Endothelial cell of umbilical vein (primary cell): Measurements from ENCODE around the gene GPR157. TPM values are rescaled to one million over a fixed set of nuclear protein-coding genes. Genes with fewer than 3 reads are reported as not detected.

ENCODE experiments used
- BruUV-seq: library from RNA; stranded (reverse); fragments of 400-500 nt; replicated peaks from 2 replicates; lab custom pipeline; 2021; lab: Mats Ljungman, UMichigan
- CTCF ChIA-PET: fragments of 300-600, 350-600 bp; sonication (Branson Sonifier 250); formaldehyde crosslinking; loops from one replicate; lab custom pipeline; 2021; ENCODE audit warnings: antibody characterized with exemption, inconsistent platforms; lab: Charles Lee
- POLR2A ChIA-PET: fragments of 300-600, 350-600 bp; sonication (Branson Sonifier 250); formaldehyde crosslinking; loops from one replicate; lab custom pipeline; 2021; ENCODE audit warnings: antibody characterized with exemption, inconsistent platforms; lab: Charles Lee
- DNase-seq: peaks from one replicate; pipeline ENCODE4 v3.0.0-alpha.2; 2011; ENCODE audit warnings: low read depth, low spot score
- FAIRE-seq: peaks from 2 replicates; lab custom pipeline; 2011; peaks lifted over from hg19 to GRCh38; lab: Jason Lieb, UNC
- H2AFZ ChIP-seq: 2 replicates; pipeline ENCODE4 v1.6.0; 2012; ENCODE audit warnings: low read depth, low read length, control low read depth, inconsistent platforms
- H3K27ac ChIP-seq: 2 replicates; pipeline ENCODE4 v1.5.1; 2011; ENCODE audit warnings: low read depth, mild to moderate bottlenecking, control low read depth, low read length, moderate library complexity; ENCODE audit not compliant: insufficient read depth
- H3K27me3 ChIP-seq, 2 experiments: 2 replicates each; pipeline versions ENCODE4 v1.6.0 to v1.6.1; 2011; ENCODE audit warnings: low read length in 2 of 2, mixed read lengths in 1 of 2; ENCODE audit not compliant: control insufficient read depth in 2 of 2, insufficient read depth in 2 of 2
- H3K36me3 ChIP-seq, 2 experiments: 2 replicates in 1 of 2; 3 replicates in 1 of 2; pipeline ENCODE4 v1.5.1; 2011; ENCODE audit warnings: low read length in 2 of 2, mild to moderate bottlenecking in 1 of 2, moderate library complexity in 1 of 2; ENCODE audit not compliant: control insufficient read depth in 2 of 2, insufficient read depth in 2 of 2; ENCODE audit errors: extremely low read depth in 1 of 2
- H3K4me1 ChIP-seq: 3 replicates; pipeline ENCODE4 v1.5.1; 2011; ENCODE audit warnings: mild to moderate bottlenecking, low read length; ENCODE audit not compliant: control insufficient read depth, insufficient read depth; ENCODE audit errors: extremely low read depth
- H3K4me2 ChIP-seq: 2 replicates; pipeline ENCODE4 v1.6.1; 2011; ENCODE audit warnings: low read length, control low read depth, mixed read lengths; ENCODE audit not compliant: insufficient read depth
- H3K4me3 ChIP-seq, 3 experiments: fragments of 200-600 bp in 1 of 3; sonication (generic), shearing (Covaris generic) in 1 of 3; replicated peaks in 1 of 3; 2 replicates each; pipeline ENCODE4 v1.5.1; 2011 to 2016; ENCODE audit warnings: control low read depth in 3 of 3, low read length in 3 of 3, mild to moderate bottlenecking in 2 of 3, inconsistent platforms in 1 of 3, low read depth in 1 of 3, moderate library complexity in 1 of 3; ENCODE audit not compliant: insufficient read depth in 1 of 3
- H3K79me2 ChIP-seq: 2 replicates; pipeline ENCODE4 v1.6.0; 2012; ENCODE audit warnings: low read length, inconsistent platforms; ENCODE audit not compliant: control insufficient read depth, insufficient read depth
- H3K9ac ChIP-seq: replicated peaks from 2 replicates; pipeline ENCODE3; 2011; ENCODE audit warnings: low read length, control low read depth; ENCODE audit not compliant: insufficient read depth; ENCODE audit errors: extremely low read depth
- H3K9me1 ChIP-seq: replicated peaks from 3 replicates; pipeline ENCODE4 v1.6.0; 2011; ENCODE audit warnings: mild to moderate bottlenecking, low read length; ENCODE audit not compliant: control insufficient read depth, insufficient read depth; ENCODE audit errors: extremely low read depth
- H3K9me3 ChIP-seq: replicated peaks from 2 replicates; pipeline ENCODE4 v1.5.1; 2012; ENCODE audit warnings: low read length, inconsistent platforms; ENCODE audit not compliant: control insufficient read depth, insufficient read depth
- H4K20me1 ChIP-seq: replicated peaks from 2 replicates; pipeline ENCODE3; 2011; ENCODE audit warnings: mild to moderate bottlenecking, low read length; ENCODE audit not compliant: control insufficient read depth, insufficient read depth; ENCODE audit errors: extremely low read depth
- EZH2 ChIP-seq: IDR thresholded peaks from 2 replicates; pipeline ENCODE4 v1.6.1; 2012; ENCODE audit warnings: borderline replicate concordance, low read depth, mild to moderate bottlenecking, moderate library complexity, low read length, inconsistent platforms; ENCODE audit not compliant: severe bottlenecking
- FOS ChIP-seq: IDR thresholded peaks from 2 replicates; pipeline ENCODE4 v1.6.1; 2011; ENCODE audit warnings: mild to moderate bottlenecking, low read length, moderate library complexity, borderline replicate concordance; ENCODE audit not compliant: insufficient read depth
- GATA2 ChIP-seq: IDR thresholded peaks from 2 replicates; pipeline ENCODE4 v1.7.0; 2011; ENCODE audit warnings: low read depth, mild to moderate bottlenecking, moderate library complexity, mixed read lengths, low read length; ENCODE audit not compliant: insufficient read length, insufficient read depth
- JUN ChIP-seq: IDR thresholded peaks from 2 replicates; pipeline ENCODE4 v1.6.1; 2011; ENCODE audit warnings: borderline replicate concordance, low read depth; ENCODE audit not compliant: insufficient read length, insufficient read depth
- MYC ChIP-seq: IDR thresholded peaks from one replicate; pipeline ENCODE4 v1.6.1; 2011; ENCODE audit warnings: mild to moderate bottlenecking, low read depth, low read length
- POLR2A ChIP-seq: IDR thresholded peaks from 2 replicates; pipeline ENCODE4 v1.6.1; 2012; ENCODE audit warnings: low read depth, mild to moderate bottlenecking, control low read depth, low read length
- POLR2AphosphoS5 ChIP-seq: IDR thresholded peaks from 2 replicates; pipeline ENCODE4 v1.6.1; 2012; ENCODE audit warnings: low read depth, mild to moderate bottlenecking, control low read depth, low read length, moderate library complexity; ENCODE audit not compliant: insufficient read depth
- dilution Hi-C: fragments of 300-500 bp; cut with MboI; formaldehyde crosslinking; loops from one replicate; pipeline ENCODE4 v1.15.0; 2019; ENCODE audit warnings: low sequenced_read_pairs; ENCODE audit not compliant: extremely low pct_ligation_motif_present
- intact Hi-C: fragments of 100-400 bp; cut with micrococcal nuclease; formaldehyde crosslinking; loops from one replicate; pipeline ENCODE4 v1.10.0; 2022
- polyA plus RNA-seq, 4 experiments: library from polyadenylated mRNA; depleted of rRNA in 3 of 4; stranded (reverse) in 3 of 4; unstranded in 1 of 4; fragments of >200 nt; gene quantifications; 2 replicates each; pipeline versions ENCODE4 v1.2.1 to v1.2.3, GENCODE V29; 2011 to 2012; ENCODE audit warnings: missing spikeins in 1 of 4
- total RNA-seq: library from RNA; stranded (reverse); gene quantifications from 2 replicates; pipeline ENCODE4 v1.2.3, GENCODE V29; 2021
- TF ChIP-seq, protein P1 (sequence below): IDR thresholded peaks from 2 replicates; pipeline ENCODE4 v1.6.1; 2011; ENCODE audit not compliant: insufficient read depth, insufficient read length
- TF ChIP-seq, protein P2 (sequence below), 2 donors: IDR thresholded peaks; 1 replicate in 1 of 2; 2 replicates in 1 of 2; pipeline ENCODE4 v1.5.1; 2011; ENCODE audit warnings: low read length in 2 of 2, mild to moderate bottlenecking in 2 of 2, moderate library complexity in 2 of 2, control low read depth in 1 of 2, inconsistent platforms in 1 of 2, low read depth in 1 of 2; ENCODE audit not compliant: insufficient read depth in 1 of 2; ENCODE audit errors: extremely low read depth in 1 of 2

Gene GPR157
- total and polyA plus RNA-seq, 2 donors (not counting 3 experiments of a cell fraction or from before 2014, with no cell fraction given) = 1.0 to 6.5 TPM

DNA sequence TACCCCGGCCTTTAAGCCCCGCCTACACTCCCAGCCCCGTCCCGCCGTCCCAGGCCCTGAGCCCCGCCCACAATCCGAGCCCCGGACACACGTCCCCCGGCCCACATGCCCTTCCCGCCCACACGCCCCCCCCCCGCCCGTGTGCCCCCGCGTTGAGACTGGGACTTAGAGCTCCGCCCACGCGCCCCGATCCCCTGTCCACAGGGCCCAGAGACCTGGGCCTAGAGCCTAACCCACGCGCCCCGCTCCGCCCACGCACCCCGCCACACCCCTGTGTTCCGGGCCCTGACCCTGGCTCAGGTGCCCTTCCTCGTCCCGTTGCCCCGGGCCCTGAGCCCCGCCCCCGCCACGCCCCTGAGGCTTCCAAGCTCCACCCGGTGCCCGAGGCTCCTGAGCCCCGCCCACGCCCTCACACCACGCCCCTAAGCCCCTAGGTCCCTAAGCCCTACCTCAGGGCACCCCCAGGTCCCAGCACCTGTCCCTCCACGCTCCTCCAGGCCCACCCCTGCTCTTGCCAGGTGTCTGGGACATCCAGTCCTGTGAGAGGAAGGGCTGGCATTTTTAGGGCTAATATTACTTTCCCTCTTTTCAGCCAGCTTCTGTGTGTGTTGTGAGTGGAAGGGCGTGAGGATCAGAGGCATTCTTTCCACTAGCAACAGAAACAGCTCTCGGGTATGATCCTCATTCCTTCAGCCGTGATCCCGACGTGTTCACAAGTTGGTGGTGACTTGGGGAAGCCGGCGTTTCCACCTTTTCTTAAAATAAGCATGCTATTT lies 552 bp upstream of the GPR157 start:
- Histone ChIP-seq H3K36me3 (no peaks in the 10 kb centered on the region), H3K4me2 (peak overlapping the region; percentile 19), H3K4me3 (peak overlapping the region in 2 of 3 experiments; percentile 36 to 49), H3K9me1 (no peaks in the 10 kb centered on the region), H3K9ac (no peak overlapping the region), H3K79me2 (no peaks in the 10 kb centered on the region), H3K27me3 (peaks cover 2 to 4% of the 10 kb centered on the region in 2 experiments), H3K9me3 (no peaks in the 10 kb centered on the region), H4K20me1 (no peaks in the 10 kb centered on the region), H3K4me1 (peaks cover 8% of the 10 kb centered on the region), H2AFZ (peak overlapping the region; percentile 79), H3K27ac (no peak overlapping the region)
- intact Hi-C loops (loop anchor here (5.0 kb wide), 3 partner anchors 53 to 103 kb away; partner anchors contain the start of gene H6PD), dilution Hi-C loops (no loop called here)
- TF ChIP-seq EZH2 = no peak
- TF ChIP-seq JUN = no peak
- TF ChIP-seq POLR2AphosphoS5 = no peak
- TF ChIP-seq, protein P1, sequence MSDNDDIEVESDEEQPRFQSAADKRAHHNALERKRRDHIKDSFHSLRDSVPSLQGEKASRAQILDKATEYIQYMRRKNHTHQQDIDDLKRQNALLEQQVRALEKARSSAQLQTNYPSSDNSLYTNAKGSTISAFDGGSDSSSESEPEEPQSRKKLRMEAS = no peak
- no peak for TF ChIP-seq FOS
- no peak for TF ChIP-seq POLR2A
- TF ChIP-seq, protein P2, sequence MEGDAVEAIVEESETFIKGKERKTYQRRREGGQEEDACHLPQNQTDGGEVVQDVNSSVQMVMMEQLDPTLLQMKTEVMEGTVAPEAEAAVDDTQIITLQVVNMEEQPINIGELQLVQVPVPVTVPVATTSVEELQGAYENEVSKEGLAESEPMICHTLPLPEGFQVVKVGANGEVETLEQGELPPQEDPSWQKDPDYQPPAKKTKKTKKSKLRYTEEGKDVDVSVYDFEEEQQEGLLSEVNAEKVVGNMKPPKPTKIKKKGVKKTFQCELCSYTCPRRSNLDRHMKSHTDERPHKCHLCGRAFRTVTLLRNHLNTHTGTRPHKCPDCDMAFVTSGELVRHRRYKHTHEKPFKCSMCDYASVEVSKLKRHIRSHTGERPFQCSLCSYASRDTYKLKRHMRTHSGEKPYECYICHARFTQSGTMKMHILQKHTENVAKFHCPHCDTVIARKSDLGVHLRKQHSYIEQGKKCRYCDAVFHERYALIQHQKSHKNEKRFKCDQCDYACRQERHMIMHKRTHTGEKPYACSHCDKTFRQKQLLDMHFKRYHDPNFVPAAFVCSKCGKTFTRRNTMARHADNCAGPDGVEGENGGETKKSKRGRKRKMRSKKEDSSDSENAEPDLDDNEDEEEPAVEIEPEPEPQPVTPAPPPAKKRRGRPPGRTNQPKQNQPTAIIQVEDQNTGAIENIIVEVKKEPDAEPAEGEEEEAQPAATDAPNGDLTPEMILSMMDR (IDR thresholded peaks at IDR 0.05; ENCODE audit: extremely low read depth in 1 of 2, insufficient read depth in 1 of 2, low read depth in 1 of 2, low read length in 2 of 2) = no peak
- TF ChIP-seq MYC = no peak
- no peak for TF ChIP-seq GATA2
- ChIA-PET CTCF (interaction anchor here (0.8 to 7.5 kb wide), 11 partner anchors 12 to 125 kb away, joined by 3 to 48 read pairs (median 4); no protein-coding TSS in a partner anchor), POLR2A (interaction anchor here (0.5 kb wide), 1 partner anchor 107 kb away, joined by 3 read pairs; no protein-coding TSS in a partner anchor)
- DNase-seq (peak; percentile 69), FAIRE-seq (peak; percentile 67)
- no TSS peak for BruUV-seq
